Measurements from ENCODE around the gene C6orf136.

DNA sequence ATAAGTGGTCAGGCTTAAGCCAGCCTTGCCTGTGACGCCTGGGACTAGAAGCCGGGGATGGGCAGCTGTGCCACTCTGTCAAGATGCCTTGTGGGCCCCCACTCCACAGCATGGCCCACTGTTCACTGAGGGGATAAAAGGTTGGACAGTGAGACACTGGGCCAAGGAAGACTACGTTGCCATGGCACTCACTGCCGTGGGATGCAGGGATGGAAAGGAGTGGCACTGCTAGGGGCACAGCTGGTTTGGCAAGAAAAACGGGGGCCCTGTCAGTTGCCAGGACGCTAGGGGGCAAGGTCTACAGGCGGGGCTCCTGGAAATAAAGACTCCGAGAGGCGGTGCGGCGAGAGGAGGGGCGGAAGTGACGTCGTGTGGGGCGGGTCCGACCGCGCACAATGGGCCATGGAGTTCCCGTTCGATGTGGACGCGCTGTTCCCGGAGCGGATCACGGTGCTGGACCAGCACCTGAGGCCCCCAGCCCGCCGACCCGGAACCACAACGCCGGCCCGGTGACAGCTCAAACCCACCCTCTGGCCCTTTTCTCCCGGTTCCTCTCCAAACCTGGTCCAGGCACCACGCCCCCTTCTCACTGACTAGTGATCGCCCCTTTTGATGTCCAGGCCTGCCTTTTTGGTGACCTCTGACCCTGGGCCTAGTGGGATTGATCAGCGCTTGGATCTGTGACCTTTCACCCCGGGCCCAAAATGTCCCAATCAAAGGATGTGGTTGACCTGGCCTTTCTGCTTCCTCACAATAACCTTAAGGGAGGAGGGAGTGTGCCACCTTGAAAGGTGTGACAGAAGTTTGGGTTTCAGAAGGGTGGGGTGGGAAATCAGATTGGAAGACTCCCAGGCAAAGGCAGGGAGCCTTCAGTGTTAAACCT, 20.2 kb upstream of the C6orf136 start, which contains the start of gene ATAT1:
- TF ChIP-seq CTCF (IDR thresholded peaks at IDR 0.05; ENCODE audit: insufficient read depth, low read length, poor library complexity, severe bottlenecking) (peak; percentile 72), EZH2phosphoT487 (conservative IDR thresholded peaks at IDR 0.05; ENCODE audit: low read length) (no peak)
